HepG2 (cell line): Measurements from ENCODE around the gene C1orf94. TPM values are rescaled to one million over a fixed set of nuclear protein-coding genes. Genes with fewer than 3 reads are reported as not detected.

Experiments
- ATAC-seq: fragments of 200-7000 bp; cut with Tn5 transposase; 3 replicates; pipeline ENCODE4 v1.9.1; 2020; ENCODE audit warnings: mild to moderate bottlenecking, moderate library complexity
- BruUV-seq: library from RNA; stranded (reverse); fragments of 400-500 nt; replicated peaks from 2 replicates; lab custom pipeline; 2021; lab: Mats Ljungman, UMichigan
- CTCF ChIA-PET: fragments of 300-600 bp; formaldehyde crosslinking; extraction: SDS; loops from one replicate; lab custom pipeline; 2021; ENCODE audit warnings: low total read pairs, inconsistent platforms, low intra/inter-chr PET ratio; lab: Yijun Ruan, JAX
- POLR2A ChIA-PET: fragments of 350-600 bp; sonication (Branson Sonifier 250); formaldehyde crosslinking; loops from one replicate; lab custom pipeline; 2020; ENCODE audit warnings: antibody characterized with exemption, inconsistent platforms; lab: Yijun Ruan, JAX
- DNase-seq: peaks from one replicate; pipeline ENCODE4 v3.0.0-alpha.2; 2015; ENCODE audit warnings: low spot score
- FAIRE-seq: peaks from 3 replicates; lab custom pipeline; 2011; peaks lifted over from hg19 to GRCh38; lab: Jason Lieb, UNC
- H2AFZ ChIP-seq: one replicate; pipeline ENCODE4 v1.6.1; 2011; ENCODE audit warnings: low read length, inconsistent platforms
- H3K27ac ChIP-seq: fragments of 300-600 bp; 3 replicates; pipeline ENCODE4 v1.8.0; 2011; ENCODE audit warnings: mixed run types, mild to moderate bottlenecking, mixed read lengths, low read length, inconsistent platforms; ENCODE audit not compliant: insufficient read depth; ENCODE audit errors: extremely low read length
- H3K27me3 ChIP-seq, 2 experiments: fragments of 200-600 bp in 1 of 2; 2 replicates in 1 of 2; 3 replicates in 1 of 2; pipeline versions ENCODE4 v1.6.0 to v1.8.0; 2011; ENCODE audit warnings: low read length in 2 of 2, mild to moderate bottlenecking in 2 of 2, moderate library complexity in 2 of 2, inconsistent platforms in 1 of 2; ENCODE audit not compliant: insufficient read depth in 2 of 2, control insufficient read depth in 1 of 2
- H3K36me3 ChIP-seq, 2 experiments: fragments of 200-600 bp in 1 of 2; replicated peaks in 1 of 2; 2 replicates in 1 of 2; 3 replicates in 1 of 2; pipeline versions ENCODE4 v1.5.1 to v1.8.0; 2011; ENCODE audit warnings: low read length in 2 of 2, inconsistent platforms in 1 of 2; ENCODE audit not compliant: insufficient read depth in 2 of 2, control insufficient read depth in 1 of 2
- H3K4me1 ChIP-seq: 2 replicates; pipeline ENCODE4 v1.5.1; 2012; ENCODE audit warnings: low read length, inconsistent platforms; ENCODE audit not compliant: insufficient read depth
- H3K4me2 ChIP-seq: 2 replicates; pipeline ENCODE4 v1.6.0; 2011; ENCODE audit warnings: low read depth, low read length, inconsistent platforms
- H3K4me3 ChIP-seq, 3 experiments: fragments of 200-600 bp in 1 of 3; sonication (generic), shearing (Covaris generic) in 1 of 3; replicated peaks in 1 of 3; 2 replicates each; pipeline ENCODE4 v1.5.1; 2011 to 2016; ENCODE audit warnings: low read length in 3 of 3, inconsistent platforms in 2 of 3, low read depth in 2 of 3, mild to moderate bottlenecking in 2 of 3, control low read depth in 1 of 3, mixed read lengths in 1 of 3; ENCODE audit not compliant: insufficient read depth in 1 of 3
- H3K79me2 ChIP-seq: one replicate; pipeline ENCODE4 v1.6.1; 2011; ENCODE audit warnings: low read length, inconsistent platforms; ENCODE audit not compliant: insufficient read depth
- H3K9ac ChIP-seq: 2 replicates; pipeline ENCODE4 v1.6.0; 2011; ENCODE audit warnings: mild to moderate bottlenecking, low read depth, low read length, inconsistent platforms; ENCODE audit not compliant: insufficient read depth
- H3K9me3 ChIP-seq: 2 replicates; pipeline ENCODE4 v1.5.1; 2012; ENCODE audit warnings: mild to moderate bottlenecking, low read length
- H4K20me1 ChIP-seq: 2 replicates; pipeline ENCODE4 v1.6.0; 2011; ENCODE audit warnings: inconsistent platforms, mild to moderate bottlenecking, low read length, moderate library complexity; ENCODE audit not compliant: insufficient read depth
- HIVEP1 ChIP-seq: sonication (generic); formaldehyde crosslinking; IDR thresholded peaks from 2 replicates; pipeline ENCODE4 v1.4.0; 2020; ENCODE audit warnings: mild to moderate bottlenecking, missing genetic modification reagents
- IRF9 ChIP-seq: sonication (generic); formaldehyde crosslinking; IDR thresholded peaks from 2 replicates; pipeline ENCODE4 v1.8.0; 2022; ENCODE audit warnings: missing genetic modification reagents, mild to moderate bottlenecking, borderline replicate concordance
- SIN3A ChIP-seq: IDR thresholded peaks from 2 replicates; pipeline ENCODE4 v1.6.1; 2011; ENCODE audit warnings: low read depth, mild to moderate bottlenecking, control low read depth, low read length, borderline replicate concordance
- TEF ChIP-seq: sonication (generic); formaldehyde crosslinking; IDR thresholded peaks from 2 replicates; pipeline ENCODE4 v1.5.0; 2020; ENCODE audit warnings: missing genetic modification reagents
- TOE1 ChIP-seq: sonication (generic); formaldehyde crosslinking; IDR thresholded peaks from 2 replicates; pipeline ENCODE4 v1.4.0; 2020; ENCODE audit warnings: mild to moderate bottlenecking, missing genetic modification reagents
- ZBTB3 ChIP-seq: sonication (generic); formaldehyde crosslinking; IDR thresholded peaks from 2 replicates; pipeline ENCODE4 v1.4.0; 2020; ENCODE audit warnings: low read depth, mild to moderate bottlenecking, moderate library complexity, missing genetic modification reagents, borderline replicate concordance
- ZNF180 ChIP-seq: sonication (generic); formaldehyde crosslinking; IDR thresholded peaks from 2 replicates; pipeline ENCODE4 v1.4.0; 2020; ENCODE audit warnings: low read depth, missing genetic modification reagents, borderline replicate concordance
- ZNF460 ChIP-seq: sonication (generic); formaldehyde crosslinking; IDR thresholded peaks from 2 replicates; pipeline ENCODE4 v1.5.1; 2020; ENCODE audit warnings: missing genetic modification reagents, mild to moderate bottlenecking, borderline replicate concordance
- whole genome bisulfite sequencing: methylation state at CpG from one replicate; pipeline ENCODE4 v1.1.6; 2017; ENCODE audit warnings: low lambda C conversion rate; 5-methylcytosine and 5-hydroxymethylcytosine counted together
- in situ Hi-C: cut with HindIII; loops from 2 replicates; pipeline ENCODE4 v1.10.0; 2017; ENCODE audit warnings: low pct_unique_long_range_greater_than_20kb; ENCODE audit not compliant: extremely low pct_ligation_motif_present
- intact Hi-C: fragments of 100-400 bp; cut with micrococcal nuclease; formaldehyde crosslinking; loops from one replicate; pipeline ENCODE4 v1.10.0; 2022; ENCODE audit not compliant: unreplicated experiment
- polyA plus RNA-seq, 8 experiments: library from polyadenylated mRNA; depleted of rRNA in 3 of 8; stranded (reverse) in 7 of 8; unstranded in 1 of 8; fragments of >200 nt; fragmentation: Illumina TruSeq in 4 of 8; extraction: Trizol in 4 of 8; gene quantifications; 2 replicates each; pipeline versions ENCODE4 v1.2.1 to v1.2.3, GENCODE V29; 2011 to 2016; ENCODE audit warnings: low read depth in 4 of 8, missing spikeins in 1 of 8, mixed read lengths in 1 of 8; ENCODE audit not compliant: insufficient read depth in 1 of 8
- total RNA-seq, 5 experiments: library from RNA; depleted of rRNA; stranded (reverse); fragments of >200 nt; fragmentation: Illumina TruSeq; extraction: Trizol; gene quantifications; 2 replicates each; pipeline ENCODE4 v1.2.3, GENCODE V29; 2016; ENCODE audit warnings: low read depth in 1 of 5

C1orf94 gene
- total and polyA plus RNA-seq, 2 of the 13 experiments (the other 11 are each of a cell fraction or from before 2014, with no cell fraction given): not detected

- TF ChIP-seq HIVEP1 (CRISPR knock-in tag) (no peak), TOE1 (CRISPR knock-in tag) (no peak), ZNF180 (CRISPR knock-in tag) (no peak), ZNF460 (CRISPR knock-in tag) (no peak), TEF (no peak), ZBTB3 (CRISPR knock-in tag) (no peak)
These were observed 9.9 kb upstream of the C1orf94 start (continued) for GRCh38 chr1:34166625-34167361.

GRCh38 chr1:34167389-34167788, 9.3 kb upstream of the C1orf94 start:
- DNase-seq: no peak
- CTCF ChIA-PET: no interaction called here
- TF ChIP-seq IRF9 (CRISPR knock-in tag) (no peak), SIN3A (no peak)
- H2AFZ ChIP-seq: no peak overlapping the region
- no peaks in the 10 kb centered on the region for H3K36me3 ChIP-seq
- BruUV-seq: no TSS peak
- H3K4me2 ChIP-seq: no peak overlapping the region
- H3K27ac ChIP-seq: no peak overlapping the region
- no peak for FAIRE-seq
- POLR2A ChIA-PET: no interaction called here
- in situ Hi-C loops (loop anchor here (25.0 kb wide), 1 partner anchor 530 kb away; no protein-coding TSS in a partner anchor), intact Hi-C loops (no loop called here)
- no peaks in the 10 kb centered on the region; the same call in 1 of the 2 replicates for H4K20me1 ChIP-seq
- no peaks in the 10 kb centered on the region for H3K9me3 ChIP-seq
- H3K4me1 ChIP-seq: no peaks in the 10 kb centered on the region
- H3K79me2 ChIP-seq: no peaks in the 10 kb centered on the region
- peaks cover 3 to 34% of the 10 kb centered on the region in 2 experiments; a peak in 3 of 5 replicates for H3K27me3 ChIP-seq
- H3K4me3 ChIP-seq: no peak overlapping the region
- H3K9ac ChIP-seq: no peak overlapping the region
- WGBS: 33% methylated on average over 9 of the region's 13 CpGs
- no peak for ATAC-seq
